Stimulated activated CD4-positive, alpha-beta T cell treated with anti-CD3 and anti-CD28 coated beads, Interleukin-1b, Interleukin-23, amount 100 ng/mL, for 1 hour (primary cell): Measurements from ENCODE around the gene HEBP1.

Experiments
- DNase-seq, 2 donors: peaks; one replicate each; pipeline ENCODE4 v3.0.0-alpha.2; 2020; ENCODE audit warnings: low read depth in 2 of 2

HEBP1 gene

GRCh38 chr12:13023811-13024530, 23.9 kb upstream of the HEBP1 start:
- no peak for DNase-seq

GRCh38 chr12:13022851-13023271, 22.8 kb upstream of the HEBP1 start:
- DNase-seq, result no peak

DNA sequence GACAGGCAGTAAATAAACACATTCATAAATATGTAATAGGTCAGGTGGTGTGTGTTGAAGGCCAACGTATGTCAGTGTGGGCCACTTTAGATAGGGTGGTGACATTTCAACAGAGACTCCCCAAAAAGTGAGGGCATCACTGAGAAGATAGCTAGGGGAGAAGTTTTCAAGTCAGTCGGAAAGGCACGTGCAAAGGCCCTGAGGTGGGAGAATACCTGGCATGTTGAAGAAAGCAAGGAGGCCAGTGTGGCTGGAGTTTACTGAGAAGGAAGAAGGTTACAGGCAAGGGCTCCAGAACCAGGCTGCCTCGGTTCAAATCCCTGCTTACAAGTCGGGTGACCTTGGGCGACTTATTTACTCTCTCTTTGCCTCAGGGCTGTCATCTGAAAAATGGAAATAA, 11.0 kb upstream of the HEBP1 start:
- DNase-seq, result no peak

GRCh38 chr12:13008741-13009380, 8.8 kb upstream of the HEBP1 start:
- no peak for DNase-seq

- DNase-seq, result no peak
Measured at GRCh38 chr12:13007496-13008233, 7.6 kb upstream of the HEBP1 start.

- DNase-seq, result no peak
Measured at GRCh38 chr12:13005649-13006048, 5.6 kb upstream of the HEBP1 start.

DNA sequence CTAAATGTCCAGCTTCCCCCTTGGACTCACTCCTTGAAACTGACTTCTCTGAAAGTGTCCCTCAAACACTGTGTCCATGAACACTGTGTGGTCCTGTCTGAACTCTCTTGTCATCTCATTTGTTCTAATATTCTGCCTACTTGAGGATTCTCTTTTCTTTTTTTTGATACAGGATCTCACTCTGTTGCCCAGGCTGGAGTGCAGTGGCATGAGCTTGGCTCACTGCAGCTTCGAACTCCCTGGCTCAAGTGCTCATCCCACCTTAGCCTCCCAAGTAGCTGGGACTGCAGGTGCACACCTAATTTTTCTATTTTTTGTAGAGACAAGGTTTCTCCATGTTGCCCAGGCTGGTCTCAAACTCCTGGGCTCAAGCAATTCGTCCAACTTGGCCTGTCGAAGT, 4.9 kb upstream of the HEBP1 start:
- DNase-seq, result no peak

GRCh38 chr12:13004361-13004760, 4.3 kb upstream of the HEBP1 start:
- DNase-seq, result no peak

- DNase-seq, result no peak
Measured at GRCh38 chr12:13002301-13003097, 2.4 kb upstream of the HEBP1 start.

DNA sequence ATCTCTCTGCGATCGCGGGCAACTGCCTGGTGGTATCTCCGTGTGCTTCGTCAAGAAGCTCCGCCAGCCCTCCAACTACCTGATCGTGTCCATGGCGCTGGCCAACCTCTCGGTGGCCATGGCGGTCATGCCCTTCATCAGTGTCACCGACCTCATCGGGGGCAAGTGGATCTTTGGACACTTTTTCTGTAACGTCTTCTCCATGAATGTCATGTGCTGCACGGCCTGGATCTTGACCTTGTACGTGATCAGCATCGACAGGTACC, 1.6 kb upstream of the HEBP1 start:
- no peak for DNase-seq

DNA sequence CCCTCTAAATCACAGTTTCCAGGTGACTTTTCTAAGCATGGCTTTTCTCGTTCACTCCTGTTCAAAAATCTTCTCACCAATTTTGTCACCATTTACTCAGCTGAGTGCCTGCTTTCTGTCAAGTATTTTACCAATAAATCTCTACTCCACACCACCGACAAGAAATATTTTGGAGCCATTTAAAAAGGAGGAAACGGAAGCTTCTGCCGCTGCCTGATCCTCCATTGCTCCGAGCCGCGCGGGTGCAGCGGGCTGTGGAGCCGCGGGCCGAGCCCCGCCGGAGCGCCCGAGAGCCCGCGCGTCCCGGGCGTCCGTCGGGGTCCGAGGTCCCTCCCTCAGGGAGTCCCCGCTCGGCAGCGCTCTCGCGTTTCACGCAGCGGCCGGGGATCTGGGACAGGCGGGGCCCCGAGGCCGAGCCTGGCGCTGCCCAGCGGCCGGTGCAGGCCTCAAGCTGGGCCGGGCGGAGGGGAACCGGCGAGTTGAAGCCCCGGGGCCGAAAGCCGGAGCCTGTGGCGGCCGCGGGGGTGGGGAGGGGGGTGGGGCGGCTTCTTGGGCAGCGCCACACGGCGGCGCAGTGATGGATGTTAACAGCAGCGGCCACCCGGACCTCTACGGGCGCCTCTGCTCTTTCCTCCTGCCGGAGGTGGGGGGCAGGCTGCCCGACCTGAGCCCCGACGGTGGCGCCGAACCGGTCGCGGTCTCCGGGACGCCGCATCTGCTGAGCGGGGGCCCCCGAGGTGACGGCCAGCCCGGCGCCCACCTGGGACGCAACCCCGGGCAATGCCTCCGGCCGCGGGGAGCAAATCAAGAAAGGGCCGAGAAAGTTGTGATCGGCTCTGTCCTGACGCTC, 1.1 kb upstream of the HEBP1 start:
- no peak for DNase-seq

GRCh38 chr12:13000616-13000924, 505 bp upstream of the HEBP1 start:
- peak in 1 of 2 donors; percentile 17 for DNase-seq

DNA sequence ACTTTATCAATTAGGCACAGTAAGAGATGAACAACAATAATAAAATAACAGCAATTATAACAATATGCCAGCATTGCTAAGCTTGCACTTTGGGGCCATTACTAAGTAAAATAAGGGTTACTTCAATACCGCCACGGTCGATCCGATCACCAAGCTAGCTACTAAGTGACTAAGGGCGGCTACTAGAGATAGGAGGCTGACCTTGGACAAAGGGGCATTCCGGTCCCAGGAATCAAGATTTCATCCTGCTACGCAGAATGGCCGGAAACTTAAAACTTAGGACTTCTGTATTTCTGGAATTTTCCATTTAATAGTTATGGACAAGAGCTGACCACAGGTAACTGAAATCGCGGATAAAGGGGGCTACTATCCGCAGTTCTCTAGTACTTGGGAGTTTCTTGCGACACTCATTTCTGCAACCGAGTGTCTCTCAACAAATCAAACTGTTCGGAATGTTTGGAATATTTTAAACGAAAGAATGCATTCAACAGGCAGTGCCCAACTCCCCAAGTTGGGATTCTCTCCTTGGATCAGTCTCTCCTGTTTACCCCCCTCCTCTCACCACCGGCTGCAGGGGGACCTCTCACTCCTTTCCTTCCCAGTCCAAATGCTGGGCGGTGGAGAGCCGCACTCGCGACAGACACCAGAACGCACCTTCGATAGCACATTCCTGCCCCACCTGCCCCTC, 650 bp downstream of the HEBP1 start:
- no peak for DNase-seq

DNA sequence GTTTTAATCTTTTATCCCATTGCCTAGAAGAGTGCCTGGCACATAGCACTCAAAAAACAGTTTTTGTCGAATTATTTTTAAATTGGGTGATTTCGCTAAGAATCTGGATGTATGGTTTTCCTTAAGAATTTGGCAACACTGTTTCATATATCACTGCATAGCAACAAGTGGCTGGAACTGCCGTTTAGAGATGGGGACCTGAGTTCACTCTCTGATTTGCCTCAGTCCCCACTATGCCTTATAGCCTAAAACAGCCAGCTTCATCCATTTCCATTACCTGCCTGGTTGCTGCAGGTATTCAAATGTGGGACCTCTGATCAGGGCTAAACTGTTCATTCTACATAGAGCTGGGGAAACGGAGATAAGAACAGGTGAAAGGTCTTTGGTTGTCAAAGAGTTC, 1.8 kb downstream of the HEBP1 start:
- DNase-seq, result no peak

- no peak for DNase-seq
Measured at GRCh38 chr12:12997734-12998133, 2.3 kb downstream of the HEBP1 start.

DNA sequence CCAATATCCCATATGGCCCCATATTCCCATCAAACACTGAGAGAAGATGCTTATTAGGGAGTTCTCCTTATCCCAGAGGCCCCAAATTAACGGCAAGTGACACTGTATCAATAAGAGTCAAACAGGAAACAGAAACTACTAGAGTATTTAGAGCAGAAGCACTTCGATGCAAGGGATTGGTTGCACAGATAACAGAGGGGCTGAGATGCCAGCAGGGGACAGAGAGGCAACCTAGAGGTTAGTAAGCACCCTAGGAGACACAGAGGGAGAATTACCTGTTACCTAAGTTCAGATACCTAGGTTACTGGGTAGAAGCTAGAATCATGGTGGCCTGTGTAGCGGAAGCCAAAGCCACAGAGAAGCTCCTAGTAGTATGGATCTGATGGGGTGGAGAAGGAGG, 2.9 kb downstream of the HEBP1 start:
- no peak for DNase-seq

- no peak for DNase-seq
Measured at GRCh38 chr12:12996209-12996608, 3.9 kb downstream of the HEBP1 start.

DNA sequence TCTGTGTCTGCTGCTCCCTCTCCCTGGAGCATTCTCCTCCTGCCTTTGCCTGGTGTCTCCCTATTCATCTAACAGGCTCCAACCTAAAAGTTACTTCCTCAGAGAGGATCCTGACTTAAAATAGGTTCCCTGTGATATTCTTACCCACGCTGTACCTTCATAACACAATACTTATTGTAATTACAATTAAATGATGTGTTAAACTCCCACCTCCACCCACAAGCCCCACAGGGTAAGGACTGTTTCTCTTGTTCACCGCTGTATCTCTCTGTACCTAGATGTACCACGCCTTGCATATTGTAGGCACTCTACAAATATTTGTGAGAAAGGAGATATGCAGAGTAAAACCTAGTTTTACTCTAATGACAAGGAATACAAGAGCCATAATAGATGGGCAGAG, 5.0 kb downstream of the HEBP1 start:
- no peak for DNase-seq

DNA sequence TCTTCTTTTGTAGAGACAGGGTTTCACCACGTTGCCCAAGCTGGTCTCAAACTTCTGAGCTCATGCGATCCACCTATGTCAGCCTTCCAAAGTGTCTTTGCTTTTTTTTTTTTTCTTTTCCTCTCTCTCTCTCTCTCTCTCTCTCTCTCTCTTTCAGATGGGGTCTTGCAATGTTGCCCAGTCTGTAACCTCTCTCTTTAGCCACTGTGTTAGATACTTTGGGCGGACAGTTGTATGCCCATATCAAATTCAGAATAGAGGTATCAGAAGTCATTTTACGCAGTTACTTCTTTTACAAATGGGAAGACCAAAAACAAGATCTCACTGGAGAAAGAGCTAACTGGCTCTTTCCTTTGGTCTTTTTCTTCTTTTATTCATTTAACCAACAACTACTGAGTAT, 6.7 kb downstream of the HEBP1 start:
- DNase-seq, result no peak

DNA sequence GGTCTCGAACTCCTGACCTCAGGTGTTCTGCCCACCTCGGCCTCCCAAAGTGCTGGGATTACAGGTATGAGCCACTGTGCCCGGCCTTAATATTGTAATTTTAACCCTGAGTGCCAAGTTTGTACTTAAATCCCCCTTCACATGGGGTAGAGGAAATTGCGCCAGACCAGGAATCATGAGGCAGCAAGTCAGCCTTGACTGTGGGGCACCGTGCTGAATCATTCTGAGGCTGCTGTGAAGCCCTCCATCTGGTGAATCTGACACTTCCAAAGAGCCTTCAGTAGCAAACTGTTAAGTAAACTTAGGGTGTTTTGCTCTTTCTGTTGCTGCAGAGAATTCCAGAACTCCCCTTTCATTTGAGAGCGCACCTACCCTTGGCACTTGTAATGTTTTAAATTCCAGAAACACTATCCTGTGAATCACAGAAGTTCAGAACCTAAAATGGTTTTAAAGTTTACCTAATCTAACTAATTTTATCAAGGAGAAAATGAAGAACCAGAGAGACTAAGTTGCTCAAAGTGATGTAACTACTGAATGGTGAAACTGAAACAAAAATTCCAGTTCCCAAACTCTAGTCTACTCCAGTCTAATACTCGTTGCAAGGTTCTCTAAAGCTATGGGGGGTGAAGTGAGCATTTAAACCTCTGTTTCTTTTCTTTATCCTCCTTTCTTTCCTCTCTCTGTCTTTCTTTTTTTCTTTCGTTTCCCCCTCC, 7.5 kb downstream of the HEBP1 start:
- DNase-seq, result no peak
